Testis (tissue), 2 donors: Measurements from ENCODE around the gene IMPG2.

ENCODE experiments used
- POLR2A ChIP-seq: fragments of 450-650 bp; IDR thresholded peaks from one replicate; pipeline ENCODE4 v1.6.1; 2017; ENCODE audit warnings: antibody characterized with exemption, mild to moderate bottlenecking, moderate library complexity
- TF ChIP-seq, protein P1 (sequence below), 3 experiments: fragments of 450-650 bp in 2 of 3; fragments of 200-600 bp in 1 of 3; sonication (generic) in 1 of 3; IDR thresholded peaks; one replicate each; pipeline ENCODE4 v1.5.1; 2016 to 2019; ENCODE audit warnings: antibody characterized with exemption in 3 of 3, mild to moderate bottlenecking in 2 of 3, moderate library complexity in 1 of 3

DNA sequence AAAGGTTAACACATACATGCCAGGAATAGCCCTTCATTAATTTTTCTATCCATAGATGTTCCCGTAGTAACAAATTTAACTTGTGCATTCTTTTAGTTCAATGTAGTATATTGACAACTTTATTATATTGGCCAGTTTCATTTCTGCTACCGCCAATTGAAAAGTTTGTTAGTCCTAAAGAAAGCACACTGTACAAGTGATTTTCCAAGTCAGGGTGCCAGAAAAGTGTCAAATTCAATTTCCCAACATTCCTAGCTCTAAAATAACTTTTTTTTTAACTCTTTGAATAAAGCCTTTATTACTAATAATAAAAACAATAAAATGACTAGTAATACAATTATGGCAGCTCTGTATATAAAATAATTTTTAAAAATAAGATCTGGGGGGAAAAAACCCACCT is 68.9 kb downstream of the IMPG2 start:
- TF ChIP-seq, protein P1, sequence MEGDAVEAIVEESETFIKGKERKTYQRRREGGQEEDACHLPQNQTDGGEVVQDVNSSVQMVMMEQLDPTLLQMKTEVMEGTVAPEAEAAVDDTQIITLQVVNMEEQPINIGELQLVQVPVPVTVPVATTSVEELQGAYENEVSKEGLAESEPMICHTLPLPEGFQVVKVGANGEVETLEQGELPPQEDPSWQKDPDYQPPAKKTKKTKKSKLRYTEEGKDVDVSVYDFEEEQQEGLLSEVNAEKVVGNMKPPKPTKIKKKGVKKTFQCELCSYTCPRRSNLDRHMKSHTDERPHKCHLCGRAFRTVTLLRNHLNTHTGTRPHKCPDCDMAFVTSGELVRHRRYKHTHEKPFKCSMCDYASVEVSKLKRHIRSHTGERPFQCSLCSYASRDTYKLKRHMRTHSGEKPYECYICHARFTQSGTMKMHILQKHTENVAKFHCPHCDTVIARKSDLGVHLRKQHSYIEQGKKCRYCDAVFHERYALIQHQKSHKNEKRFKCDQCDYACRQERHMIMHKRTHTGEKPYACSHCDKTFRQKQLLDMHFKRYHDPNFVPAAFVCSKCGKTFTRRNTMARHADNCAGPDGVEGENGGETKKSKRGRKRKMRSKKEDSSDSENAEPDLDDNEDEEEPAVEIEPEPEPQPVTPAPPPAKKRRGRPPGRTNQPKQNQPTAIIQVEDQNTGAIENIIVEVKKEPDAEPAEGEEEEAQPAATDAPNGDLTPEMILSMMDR (IDR thresholded peaks at IDR 0.05) = no peak
- TF ChIP-seq POLR2A = no peak
